ENCODE results near the gene PRUNE2.

Gene PRUNE2

GRCh38 chr9:76730801-76731200 is 175.1 kb downstream of the PRUNE2 start:
- no peak for TF ChIP-seq CTCF (IDR thresholded peaks at IDR 0.05; ENCODE audit: low read depth, low read length)
- DNase-seq, result no peak
- H3K4me1 ChIP-seq, result no peaks in the 10 kb centered on the region
- no peak overlapping the region for H3K4me3 ChIP-seq (ENCODE audit: low read depth, low read length)
- H3K27me3 ChIP-seq, result no peaks in the 10 kb centered on the region
- no peaks in the 10 kb centered on the region for H3K9me3 ChIP-seq
- no peaks in the 10 kb centered on the region for H3K36me3 ChIP-seq

- Histone ChIP-seq H3K36me3 (no peaks in the 10 kb centered on the region), H3K9me3 (no peaks in the 10 kb centered on the region), H3K4me1 (no peaks in the 10 kb centered on the region), H3K4me3 (ENCODE audit: low read depth, low read length) (no peak overlapping the region), H3K27me3 (no peaks in the 10 kb centered on the region)
- no peak for DNase-seq
- no peak for TF ChIP-seq CTCF (IDR thresholded peaks at IDR 0.05; ENCODE audit: low read depth, low read length)
Measured at GRCh38 chr9:76729980-76730737, 175.8 kb downstream of the PRUNE2 start.

- DNase-seq, result no peak
- Histone ChIP-seq H3K36me3 (no peaks in the 10 kb centered on the region), H3K27me3 (no peaks in the 10 kb centered on the region), H3K4me3 (ENCODE audit: low read depth, low read length) (no peak overlapping the region), H3K4me1 (no peaks in the 10 kb centered on the region), H3K9me3 (no peaks in the 10 kb centered on the region)
- TF ChIP-seq CTCF (IDR thresholded peaks at IDR 0.05; ENCODE audit: low read depth, low read length), result no peak
Measured at GRCh38 chr9:76729116-76729515, 176.8 kb downstream of the PRUNE2 start.

- no peaks in the 10 kb centered on the region for H3K27me3 ChIP-seq
- H3K9me3 ChIP-seq, result no peaks in the 10 kb centered on the region
- H3K4me1 ChIP-seq, result no peaks in the 10 kb centered on the region
- H3K4me3 ChIP-seq (ENCODE audit: low read depth, low read length), result no peak overlapping the region
- no peaks in the 10 kb centered on the region for H3K36me3 ChIP-seq
- no peak for DNase-seq
- no peak for TF ChIP-seq CTCF (IDR thresholded peaks at IDR 0.05; ENCODE audit: low read depth, low read length)
Measured at GRCh38 chr9:76725885-76726284, 180.0 kb downstream of the PRUNE2 start.

GRCh38 chr9:76725011-76725546 is 180.8 kb downstream of the PRUNE2 start:
- H3K4me3 ChIP-seq (ENCODE audit: low read depth, low read length), result no peak overlapping the region
- H3K27me3 ChIP-seq, result no peaks in the 10 kb centered on the region
- H3K9me3 ChIP-seq, result no peaks in the 10 kb centered on the region
- no peaks in the 10 kb centered on the region for H3K4me1 ChIP-seq
- no peak for DNase-seq
- TF ChIP-seq CTCF (IDR thresholded peaks at IDR 0.05; ENCODE audit: low read depth, low read length), result no peak
- H3K36me3 ChIP-seq, result no peaks in the 10 kb centered on the region

GRCh38 chr9:76720245-76720644 is 185.7 kb downstream of the PRUNE2 start:
- H3K4me3 ChIP-seq (ENCODE audit: low read depth, low read length), result no peak overlapping the region
- no peaks in the 10 kb centered on the region for H3K27me3 ChIP-seq
- H3K4me1 ChIP-seq, result peaks cover 4% of the 10 kb centered on the region
- TF ChIP-seq CTCF (IDR thresholded peaks at IDR 0.05; ENCODE audit: low read depth, low read length), result no peak
- H3K36me3 ChIP-seq, result peaks cover 2% of the 10 kb centered on the region; the same call in 1 of the 2 replicates
- DNase-seq, result no peak
- H3K9me3 ChIP-seq, result no peaks in the 10 kb centered on the region

Data from BE2C (cell line).